ENCODE data around the gene CCDC28A. TPM values are rescaled to one million over a fixed set of nuclear protein-coding genes. Genes with fewer than 3 reads are reported as not detected.

Gene CCDC28A
- total and polyA plus RNA-seq, 2 of the 4 experiments (the other 2 are of a cell fraction): 6.8 to 8.0 TPM

- no peak overlapping the region for H3K56ac ChIP-seq (ENCODE audit: extremely low read depth, insufficient read depth, low read length)
- H3K79me1 ChIP-seq (ENCODE audit: low read depth in 1 of 2, low read length in 2 of 2): no peaks in the 10 kb centered on the region
- no peak overlapping the region for H2BK20ac ChIP-seq (ENCODE audit: low read depth, low read length)
- no peak overlapping the region for H2BK15ac ChIP-seq (ENCODE audit: low read depth, low read length)
- no peak overlapping the region for H2AK9ac ChIP-seq (replicated peaks; ENCODE audit: low read depth, low read length, poor library complexity)
- H3K4me3 ChIP-seq (ENCODE audit: insufficient read depth, low read depth, low read length): no peak overlapping the region
- H3K4me1 ChIP-seq (ENCODE audit: control insufficient read depth, insufficient read depth, low read length): no peaks in the 10 kb centered on the region
- ATAC-seq (ENCODE audit: low read depth) (no peak), DNase-seq (no peak)
- H3K9me1 ChIP-seq (ENCODE audit: insufficient read depth, low read length): no peaks in the 10 kb centered on the region
- dilution Hi-C loops (cut with HindIII; ENCODE audit: low sequenced_read_pairs, unreplicated experiment) (no loop called here), in situ Hi-C loops (cut with MboI; ENCODE audit: low sequenced_read_pairs) (no loop called here), intact Hi-C loops (cut with micrococcal nuclease) (no loop called here)
- no peak overlapping the region for H3K18ac ChIP-seq (ENCODE audit: low read depth, low read length)
- no peak overlapping the region for H3K23ac ChIP-seq (ENCODE audit: low read depth, low read length)
- ChIA-PET POLR2A (ENCODE audit: unreplicated experiment) (no interaction called here), CTCF (no interaction called here)
- no peak overlapping the region for H3K9ac ChIP-seq (ENCODE audit: low read depth, low read length)
- H3K4ac ChIP-seq (ENCODE audit: low read depth, low read length): no peak overlapping the region
- no peak overlapping the region for H2AK5ac ChIP-seq (ENCODE audit: low read depth, low read length)
- no peak overlapping the region for H2AFZ ChIP-seq (replicated peaks; ENCODE audit: low read length, poor library complexity)
- BruUV-seq (replicated peaks): no TSS peak
- H3K27ac ChIP-seq (ENCODE audit: insufficient read depth, low read length): no peak overlapping the region
- H3K27me3 ChIP-seq (ENCODE audit: control insufficient read depth, insufficient read depth, low read length): no peaks in the 10 kb centered on the region
- H2BK5ac ChIP-seq (ENCODE audit: low read depth, low read length, poor library complexity, severe bottlenecking): no peak overlapping the region
- no peaks in the 10 kb centered on the region for H4K20me1 ChIP-seq (ENCODE audit: insufficient read depth, low read length)
- no peak overlapping the region for H2BK120ac ChIP-seq (ENCODE audit: low read depth, low read length)
- no peak for TF ChIP-seq BHLHE40 (IDR thresholded peaks at IDR 0.05; ENCODE audit: low read depth, low read length)
- no peak for TF ChIP-seq NFE2L2 (IDR thresholded peaks at IDR 0.05; ENCODE audit: low read depth, low read length)
- no peak for TF ChIP-seq FOS (IDR thresholded peaks at IDR 0.05; ENCODE audit: low read depth, low read length)
- no peak for TF ChIP-seq RAD21 (IDR thresholded peaks at IDR 0.05; ENCODE audit: low read length)
- no peak for TF ChIP-seq RCOR1 (IDR thresholded peaks at IDR 0.05; ENCODE audit: insufficient replicate concordance, low read length)
- no peak for TF ChIP-seq MAZ (IDR thresholded peaks at IDR 0.05; ENCODE audit: borderline replicate concordance, low read depth, low read length)
- TF ChIP-seq MXI1 (IDR thresholded peaks at IDR 0.05; ENCODE audit: borderline replicate concordance, low read depth, low read length): no peak
- TF ChIP-seq CTCF (conservative IDR thresholded peaks at IDR 0.05; ENCODE audit: low read depth, low read length): no peak
- no peak for TF ChIP-seq CEBPB (IDR thresholded peaks at IDR 0.05; ENCODE audit: low read depth, low read length)
- no peak for TF ChIP-seq MAFK (IDR thresholded peaks at IDR 0.05; ENCODE audit: low read depth, low read length)
- TF ChIP-seq ELK1 (IDR thresholded peaks at IDR 0.05; ENCODE audit: borderline replicate concordance, low read depth, low read length): no peak
- no peak for TF ChIP-seq POLR2A (IDR thresholded peaks at IDR 0.05; ENCODE audit: low read depth, low read length)
- no peak for TF ChIP-seq USF2 (IDR thresholded peaks at IDR 0.05; ENCODE audit: low read depth, low read length)
- no peak for TF ChIP-seq CHD1 (IDR thresholded peaks at IDR 0.05; ENCODE audit: low read depth, low read length)
- TF ChIP-seq RFX5 (IDR thresholded peaks at IDR 0.05; ENCODE audit: low read depth, low read length): no peak
- no peak for TF ChIP-seq SMC3 (IDR thresholded peaks at IDR 0.05; ENCODE audit: low read depth, low read length)
- no peaks in the 10 kb centered on the region for H3K9me3 ChIP-seq (ENCODE audit: control insufficient read depth, insufficient read depth, low read length)
- no peak overlapping the region for H3K4me2 ChIP-seq (ENCODE audit: low read depth, low read length)
- WGBS, 2 experiments (ENCODE audit: extremely low coverage in 2 of 2, insufficient read length in 1 of 2): no CpG with 5 or more reads among the region's 2 CpGs
- no peak overlapping the region for H4K8ac ChIP-seq (ENCODE audit: low read depth in 2 of 2, low read length in 2 of 2)
- H4K5ac ChIP-seq (ENCODE audit: low read depth, low read length): no peak overlapping the region
- no peaks in the 10 kb centered on the region for H3K36me3 ChIP-seq (ENCODE audit: control insufficient read depth, insufficient read depth, low read length)
- no peak overlapping the region for H4K91ac ChIP-seq (ENCODE audit: insufficient read depth, low read depth, low read length)
- H3K14ac ChIP-seq (replicated peaks; ENCODE audit: low read depth, low read length): no peak overlapping the region
Observed at GRCh38 chr6:138832182-138832581, 58.6 kb downstream of the CCDC28A start.
